Left renal pelvis (tissue), 4 donors: ENCODE data around the gene PNLIPRP1. TPM values are rescaled to one million over a fixed set of nuclear protein-coding genes. Genes with fewer than 3 reads are reported as not detected.

Experiments
- DNase-seq, 4 donors: peaks; one replicate each; pipeline ENCODE4 v3.0.0-alpha.2; 2013; ENCODE audit warnings: low read depth in 4 of 4, low spot score in 3 of 4
- polyA plus RNA-seq, 4 donors: library from polyadenylated mRNA; unstranded; fragments of 120-200 nt; gene quantifications; one replicate each; pipeline ENCODE4 v1.2.1, GENCODE V29; 2013; ENCODE audit not compliant: insufficient read length in 4 of 4

PNLIPRP1 gene
- polyA plus RNA-seq, 4 donors = 0.16 to 0.24 TPM; not detected in 2

GRCh38 chr10:116598329-116598728, 7.6 kb downstream of the PNLIPRP1 start:
- no peak for DNase-seq

- no peak for DNase-seq
Observed at GRCh38 chr10:116599991-116600390, 9.2 kb downstream of the PNLIPRP1 start.

DNA sequence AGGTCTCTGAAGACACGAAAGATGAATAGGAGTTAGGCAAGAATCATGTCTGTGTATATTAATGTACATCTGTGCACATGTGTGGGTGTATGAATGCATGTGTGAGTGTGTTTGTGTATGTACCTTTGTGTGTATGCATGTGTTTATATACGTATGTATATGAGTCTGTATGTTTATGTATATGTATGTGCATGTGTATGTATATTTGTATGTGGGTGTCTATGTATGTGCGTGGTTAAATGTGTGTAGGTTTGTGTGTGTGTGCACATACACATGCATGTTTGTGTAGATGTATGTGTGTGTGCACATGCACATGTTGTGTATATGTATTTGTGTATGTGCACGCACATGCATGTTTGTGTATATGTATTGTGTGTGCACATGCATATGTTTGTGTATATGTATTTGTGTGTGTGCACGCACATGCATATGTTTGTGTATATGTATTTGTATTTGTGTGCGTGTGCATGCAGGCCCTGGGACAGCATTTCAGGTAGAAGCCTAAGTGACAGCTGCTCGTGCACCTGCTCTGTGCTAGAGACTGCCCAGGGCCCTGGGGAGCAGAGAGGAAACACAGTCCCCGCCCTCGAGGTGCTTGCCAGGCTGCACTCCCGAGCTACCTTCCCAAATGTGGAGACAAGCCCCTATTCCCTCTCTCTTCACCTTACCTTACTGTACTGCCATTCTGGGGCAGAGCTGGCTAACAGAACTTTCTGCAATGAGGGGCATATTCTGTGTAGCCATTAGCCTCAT, 12.1 kb downstream of the PNLIPRP1 start:
- no peak for DNase-seq

DNA sequence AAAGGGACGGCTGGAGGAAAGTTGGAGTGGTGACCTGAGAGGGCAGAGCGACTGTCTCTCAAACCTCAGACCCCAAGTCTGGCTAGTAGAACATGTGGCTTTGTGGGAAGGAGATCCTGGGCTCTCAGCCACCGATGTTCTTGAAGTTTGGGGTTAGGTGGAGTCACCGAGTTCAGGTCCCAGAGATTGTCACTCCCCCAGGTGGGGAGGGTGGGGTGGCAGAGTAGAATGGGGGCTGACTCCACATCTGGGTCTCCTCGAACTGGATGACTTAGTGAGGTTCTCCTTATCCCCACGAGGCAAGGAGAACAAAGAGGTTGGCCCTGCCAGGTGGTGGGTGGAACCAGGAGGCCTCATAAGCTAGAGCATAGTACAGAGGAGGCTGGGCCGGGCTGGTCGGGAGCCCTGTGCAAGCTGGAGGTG, 15.3 kb downstream of the PNLIPRP1 start:
- DNase-seq = no peak

- DNase-seq = no peak
Observed at GRCh38 chr10:116607336-116607735, 16.6 kb downstream of the PNLIPRP1 start.

DNA sequence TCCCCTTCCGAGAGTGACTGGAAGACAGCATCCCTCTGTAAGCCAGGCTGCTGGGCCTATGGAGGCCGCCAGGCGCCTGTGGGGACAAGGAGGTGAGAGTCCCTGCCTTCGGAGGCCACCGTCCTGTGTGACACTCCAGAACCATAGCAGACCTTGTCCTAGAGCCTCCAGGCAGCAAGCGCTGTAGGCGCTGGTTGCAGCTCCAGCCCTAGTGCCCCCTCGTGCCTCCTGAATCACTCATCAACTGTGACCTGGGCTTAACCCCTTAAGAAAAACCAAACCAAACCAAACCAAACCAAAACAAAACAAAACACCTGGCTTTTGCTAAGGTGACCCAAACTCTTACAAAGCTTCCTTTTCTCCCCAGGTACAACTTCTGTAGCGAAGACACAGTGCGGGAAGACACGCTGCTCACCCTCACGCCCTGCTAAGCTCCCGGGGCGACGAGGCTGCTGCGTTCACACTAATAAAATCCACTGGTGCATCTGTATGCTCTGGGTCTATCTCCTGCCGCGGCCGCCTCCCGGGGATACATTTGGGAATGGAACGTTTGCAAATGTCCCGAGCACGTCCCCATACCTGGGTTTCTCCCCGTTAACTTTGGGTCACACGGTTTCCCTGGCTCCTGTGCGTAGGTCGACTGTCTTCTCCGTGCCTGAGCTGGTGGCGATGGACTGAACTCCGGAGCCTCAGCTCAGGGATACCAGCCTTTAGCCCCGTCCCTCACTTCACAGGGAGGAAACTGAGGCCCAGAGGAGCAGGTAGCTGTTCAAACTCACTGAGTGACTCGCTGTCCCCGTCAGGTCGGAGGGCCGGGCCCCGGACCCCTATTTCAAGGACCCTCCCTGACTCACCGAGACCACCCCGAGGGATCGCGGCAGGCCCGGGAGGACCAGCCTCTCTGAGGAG, 18.2 kb downstream of the PNLIPRP1 start:
- DNase-seq = no peak

- DNase-seq = no peak
Observed at GRCh38 chr10:116610443-116611152, 19.8 kb downstream of the PNLIPRP1 start.

DNA sequence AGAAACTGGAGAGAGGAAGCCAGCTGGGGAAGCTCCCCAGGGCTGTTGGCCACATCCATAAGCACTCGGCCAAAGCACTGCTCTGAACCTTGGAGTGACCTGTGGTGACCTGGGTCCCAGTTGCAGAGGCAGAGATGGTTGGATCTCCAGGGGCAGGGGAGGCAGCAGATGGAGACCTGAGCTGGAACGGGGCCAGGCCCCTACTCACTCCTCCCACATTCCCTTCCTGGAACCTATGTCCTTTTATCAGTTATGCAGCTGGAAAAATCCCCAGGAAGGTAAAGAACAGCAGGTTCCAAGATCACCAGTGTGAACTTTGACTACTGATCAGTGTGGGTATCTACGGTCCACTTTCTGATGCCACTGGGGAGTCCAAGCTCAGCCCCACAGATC, 20.4 kb downstream of the PNLIPRP1 start:
- no peak for DNase-seq

DNA sequence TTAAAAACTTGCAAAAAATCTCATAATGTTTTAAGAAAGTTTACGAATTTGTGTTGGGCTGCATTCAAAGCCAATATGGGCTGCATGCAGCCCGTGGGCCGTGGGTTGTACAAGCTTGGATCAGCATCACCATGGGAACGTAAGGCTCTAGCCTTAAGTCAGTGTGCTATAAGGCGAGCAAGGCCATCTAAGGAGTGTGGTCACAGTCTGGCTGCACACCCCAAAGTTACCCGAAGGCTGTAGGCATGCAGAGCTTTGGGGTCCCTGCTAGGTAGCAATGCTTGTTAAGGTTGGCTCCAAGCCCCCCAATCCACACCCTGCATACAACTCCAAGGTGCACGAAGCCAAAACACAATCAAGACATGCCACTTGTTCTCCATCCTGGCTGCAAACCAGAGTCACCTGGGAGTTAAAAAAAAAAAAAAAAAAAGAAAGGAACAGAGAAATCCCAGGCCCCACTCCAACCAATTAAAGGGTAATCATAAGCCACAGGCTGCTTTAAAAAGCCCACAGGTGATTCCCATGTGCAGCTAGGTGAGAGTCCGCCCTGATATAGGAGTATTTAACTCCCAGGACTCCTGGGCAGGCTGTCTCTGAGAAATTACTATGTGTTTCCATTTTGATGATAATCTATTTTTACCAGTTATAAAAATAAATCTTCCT, 21.5 kb downstream of the PNLIPRP1 start:
- DNase-seq = no peak

- DNase-seq = no peak
Observed at GRCh38 chr10:116613471-116613870, 22.7 kb downstream of the PNLIPRP1 start.

GRCh38 chr10:116614796-116615195, 24.0 kb downstream of the PNLIPRP1 start:
- DNase-seq = no peak

GRCh38 chr10:116615199-116615776, 24.5 kb downstream of the PNLIPRP1 start:
- no peak for DNase-seq

GRCh38 chr10:116620423-116621400, 30.0 kb downstream of the PNLIPRP1 start, which contains the start of gene PNLIPRP2:
Gene PNLIPRP2 (plus strand): TSS chr10:116620953.
- no peak for DNase-seq

GRCh38 chr10:116621476-116621875, 30.7 kb downstream of the PNLIPRP1 start:
- DNase-seq = no peak

GRCh38 chr10:116621934-116622655, 31.3 kb downstream of the PNLIPRP1 start:
- DNase-seq = no peak

DNA sequence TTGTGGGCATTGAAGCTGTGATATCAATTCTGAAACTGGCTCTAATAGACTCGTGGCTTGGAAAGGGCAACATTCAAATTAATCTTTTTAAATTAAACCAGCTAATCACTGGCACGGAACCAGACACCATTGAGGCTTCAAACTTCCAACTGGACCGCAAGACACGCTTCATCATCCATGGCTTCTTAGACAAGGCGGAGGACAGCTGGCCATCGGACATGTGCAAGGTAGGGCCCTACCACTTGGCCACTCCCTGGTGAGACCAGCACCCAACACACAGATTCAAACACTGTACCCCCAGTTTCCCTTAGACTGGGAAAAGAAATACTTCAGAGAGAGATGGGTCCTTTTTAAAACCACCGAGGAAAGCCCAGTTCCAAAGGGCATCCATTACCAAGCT, 35.1 kb downstream of the PNLIPRP1 start:
- DNase-seq = no peak

GRCh38 chr10:116626815-116627214, 36.1 kb downstream of the PNLIPRP1 start:
- no peak for DNase-seq

DNA sequence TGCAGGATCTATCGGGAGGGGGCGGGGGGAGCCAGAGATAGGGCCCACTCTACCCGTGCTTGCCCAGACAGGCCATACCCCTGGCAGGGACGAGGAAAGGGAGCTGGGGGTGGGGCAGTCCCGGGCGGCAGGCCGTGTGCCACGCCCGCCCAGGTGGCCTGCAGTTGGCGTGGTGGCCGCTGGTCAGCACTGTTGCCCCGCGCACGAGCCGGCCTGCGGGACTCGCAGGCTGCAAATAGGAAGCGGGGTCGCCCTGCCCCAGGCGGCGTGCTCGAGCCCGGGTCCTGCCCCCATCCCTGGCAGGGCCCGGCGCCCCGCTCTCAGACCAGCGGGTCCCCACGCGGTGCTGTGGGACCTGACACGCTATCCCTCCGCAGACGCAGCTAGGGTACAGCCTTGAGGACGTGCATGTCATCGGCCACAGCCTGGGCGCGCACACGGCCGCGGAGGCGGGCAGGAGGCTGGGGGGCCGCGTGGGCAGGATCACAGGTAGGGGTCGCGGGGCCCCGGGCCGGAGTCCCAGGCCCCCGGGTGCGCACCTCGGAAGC, 36.7 kb downstream of the PNLIPRP1 start:
- DNase-seq = peak in 1 of 4 donors; percentile 19
